Thoracic aorta endothelial cell (primary cell): Measurements from ENCODE around the gene ETHE1. TPM values are rescaled to one million over a fixed set of nuclear protein-coding genes. Genes with fewer than 3 reads are reported as not detected.

Experiments used
- total RNA-seq: library from RNA; depleted of rRNA; stranded (reverse); fragments of >200 nt; gene quantifications from 2 replicates; pipeline ENCODE4 v1.2.3, GENCODE V29; 2012

The ETHE1 gene
- 31.0 and 40.1 TPM in 2 replicates for total RNA-seq

GRCh38 chr19:43526884-43527859 is at the start of gene ETHE1:
ETHE1 (minus strand) TSS chr19:43527201; CDS start chr19:43527177, 24 bp downstream.

GRCh38 chr19:43575156-43575950 is 48.4 kb upstream of the ETHE1 start, which contains the start of the genes PINLYP and XRCC1:
PINLYP (plus strand) TSS chr19:43575801; CDS start chr19:43577192, 1,391 bp downstream.
XRCC1 (minus strand) TSS chr19:43575527; CDS start chr19:43575458, 69 bp downstream.

GRCh38 chr19:43532962-43533545 is 6.1 kb upstream of the ETHE1 start, which contains the start of gene ZNF575:
ZNF575 (plus strand) TSS chr19:43533188; CDS start chr19:43534423, 1,235 bp downstream.

GRCh38 chr19:43504426-43505185 is 22.4 kb downstream of the ETHE1 start, which contains the start of gene PHLDB3:
PHLDB3 (minus strand) TSS chr19:43504746; CDS start chr19:43504118, 628 bp downstream.

GRCh38 chr19:43465468-43466120 is 61.4 kb downstream of the ETHE1 start, which contains the start of gene LYPD3:
LYPD3 (minus strand) TSS chr19:43465608; CDS start chr19:43465571, 37 bp downstream.

Other genes with a start within 250 kb of the ETHE1 start
- gene CD177, start 173.5 kb downstream of the ETHE1 start, total RNA-seq, result not detected in 2 replicates
- gene TEX101, start 112.3 kb downstream of the ETHE1 start, total RNA-seq, result not detected in 2 replicates
- gene LYPD3, start 61.6 kb downstream of the ETHE1 start, total RNA-seq, result not detected in 2 replicates
- 6.4 and 9.0 TPM in 2 replicates for gene PHLDB3, start 22.5 kb downstream of the ETHE1 start, total RNA-seq
- gene ZNF575, start 6.0 kb upstream of the ETHE1 start, total RNA-seq, result 0.27 TPM in 1 of 2 replicates, not detected in the other
- gene XRCC1, start 48.3 kb upstream of the ETHE1 start, total RNA-seq, result 19.9 and 26.4 TPM in 2 replicates
- 0.22 and 0.27 TPM in 2 replicates for gene PINLYP, start 48.6 kb upstream of the ETHE1 start, total RNA-seq
- 28.9 TPM in 2 replicates for gene IRGQ, start 68.9 kb upstream of the ETHE1 start, total RNA-seq
- gene ZNF576, start 69.4 kb upstream of the ETHE1 start, total RNA-seq, result 9.3 and 9.8 TPM in 2 replicates
- 0.07 and 0.27 TPM in 2 replicates for gene SRRM5, start 84.9 kb upstream of the ETHE1 start, total RNA-seq
- gene ZNF428, start 92.4 kb upstream of the ETHE1 start, total RNA-seq, result 21.3 and 22.3 TPM in 2 replicates
- gene CADM4, start 112.6 kb upstream of the ETHE1 start, total RNA-seq, result 1.6 and 1.7 TPM in 2 replicates
- gene PLAUR, start 143.0 kb upstream of the ETHE1 start, total RNA-seq, result 72.7 and 78.2 TPM in 2 replicates
- not detected in 2 replicates for gene IRGC, start 188.9 kb upstream of the ETHE1 start, total RNA-seq
- gene SMG9, start 227.8 kb upstream of the ETHE1 start, total RNA-seq, result 15.7 and 20.4 TPM in 2 replicates